Spleen (tissue), 7 donors: ENCODE results near the gene SNAPC2.

Experiments used
- CTCF ChIP-seq, 11 experiments: fragments of 200-600 bp in 7 of 11; fragments of 450-650 bp in 4 of 11; sonication (generic) in 4 of 11; IDR thresholded peaks in 8 of 11; conservative IDR thresholded peaks in 3 of 11; 1 replicate in 7 of 11; 2 replicates in 4 of 11; pipeline versions ENCODE4 v1.4.0 to v1.8.0; 2016 to 2021; ENCODE audit warnings: antibody characterized with exemption in 11 of 11, inconsistent platforms in 4 of 11, mild to moderate bottlenecking in 1 of 11
- POLR2A ChIP-seq, 3 donors: fragments of 450-650 bp; IDR thresholded peaks; one replicate each; pipeline ENCODE4 v1.5.1; 2017; ENCODE audit warnings: antibody characterized with exemption in 3 of 3, mild to moderate bottlenecking in 1 of 3
- POLR2AphosphoS5 ChIP-seq, 3 donors: sonication (generic); formaldehyde crosslinking; IDR thresholded peaks; one replicate each; pipeline ENCODE4 v1.5.1; 2017; ENCODE audit warnings: antibody characterized with exemption in 3 of 3
- donor health status: DM: no; HTN: no; CAD: no; lungs with moderate emphysema.
- donor health status: DM: no; HTN: no; CAD: no.
- donor health status: DM: no; HTN: no; CAD: no.

GRCh38 chr19:7885818-7886217, 34.3 kb upstream of the SNAPC2 start:
- no peak for TF ChIP-seq CTCF (IDR thresholded peaks at IDR 0.05 in 8 of 11, conservative IDR thresholded peaks at IDR 0.05 in 3 of 11)
- TF ChIP-seq POLR2AphosphoS5 (IDR thresholded peaks at IDR 0.05), result no peak
- TF ChIP-seq POLR2A (IDR thresholded peaks at IDR 0.05), result no peak
